Thyroid gland (tissue), 4 donors: Measurements from ENCODE around the gene ZNF580. TPM values are rescaled to one million over a fixed set of nuclear protein-coding genes. Genes with fewer than 3 reads are reported as not detected.

Experiments
- DNase-seq, 2 donors: peaks; one replicate each; pipeline ENCODE4 v3.0.0-alpha.2; 2019
- H3K27ac ChIP-seq, 3 donors: fragments of 200-600 bp; sonication (generic); 1 replicate in 2 of 3; 2 replicates in 1 of 3; pipeline ENCODE4 v1.5.1; 2016 to 2019; ENCODE audit warnings: mild to moderate bottlenecking in 1 of 3, moderate library complexity in 1 of 3
- H3K27me3 ChIP-seq: fragments of 200-600 bp; sonication (generic); one replicate; pipeline ENCODE4 v1.5.1; 2019
- H3K36me3 ChIP-seq, 2 donors: fragments of 200-600 bp; sonication (generic); one replicate each; pipeline ENCODE4 v1.5.1; 2016 to 2019
- H3K4me1 ChIP-seq, 2 donors: fragments of 200-600 bp; sonication (generic); one replicate each; pipeline ENCODE4 v1.5.1; 2017 to 2019
- H3K4me3 ChIP-seq, 3 donors: fragments of 200-600 bp; sonication (generic); replicated peaks in 1 of 3; 1 replicate in 2 of 3; 2 replicates in 1 of 3; pipeline ENCODE4 v1.5.1; 2016; ENCODE audit warnings: mild to moderate bottlenecking in 1 of 3
- H3K9me3 ChIP-seq: fragments of 200-600 bp; sonication (generic); one replicate; pipeline ENCODE4 v1.5.1; 2017
- CTCF ChIP-seq, 6 experiments: fragments of 200-600 bp in 3 of 6; fragments of 450-650 bp in 3 of 6; sonication (generic) in 3 of 6; IDR thresholded peaks; one replicate each; pipeline ENCODE4 v1.5.1; 2016 to 2019; ENCODE audit warnings: antibody characterized with exemption in 6 of 6, mild to moderate bottlenecking in 2 of 6, inconsistent platforms in 1 of 6, moderate library complexity in 1 of 6
- POLR2A ChIP-seq, 2 donors: fragments of 450-650 bp; IDR thresholded peaks; one replicate each; pipeline ENCODE4 v1.6.1; 2017; ENCODE audit warnings: antibody characterized with exemption in 2 of 2, mild to moderate bottlenecking in 2 of 2, moderate library complexity in 1 of 2
- WGBS, 2 donors: methylation state at CpG; one replicate each; pipeline ENCODE4 v1.1.5; 2017; 5-methylcytosine and 5-hydroxymethylcytosine counted together
- intact Hi-C: fragments of 100-400 bp; cut with DNase I; formaldehyde crosslinking; loops from one replicate; pipeline ENCODE4 v1.15.1; 2023
- total RNA-seq, 4 donors: library from RNA; depleted of rRNA; stranded (reverse); fragments of >200 nt; gene quantifications; one replicate each; pipeline ENCODE4 v1.2.3, GENCODE V29; 2016

The ZNF580 gene
- total RNA-seq, 4 donors from 2014 or later, result 29.9 to 61.1 (median 44.8) TPM

GRCh38 chr19:55622242-55622969 is 18.4 kb upstream of the ZNF580 start:
- Histone ChIP-seq H3K36me3 (peaks cover 0 to 3% of the 10 kb centered on the region in 2 donors), H3K27ac (no peak overlapping the region), H3K27me3 (no peaks in the 10 kb centered on the region), H3K9me3 (no peaks in the 10 kb centered on the region), H3K4me1 (peaks cover 0 to 5% of the 10 kb centered on the region in 2 donors), H3K4me3 (no peak overlapping the region)
- WGBS, 2 donors, result 91% methylated on average over 13 to 23 of the region's 40 CpGs
- intact Hi-C loops, result loop anchor here (10.0 kb wide), 1 partner anchor 478 kb away; the partner anchor contains the start of gene TNNT1
- TF ChIP-seq CTCF (IDR thresholded peaks at IDR 0.05) (no peak), POLR2A (IDR thresholded peaks at IDR 0.05) (no peak)
- DNase-seq, result no peak

GRCh38 chr19:55623130-55623529 is 17.7 kb upstream of the ZNF580 start:
- intact Hi-C loops, result loop anchor here (10.0 kb wide), 1 partner anchor 478 kb away; the partner anchor contains the start of gene TNNT1
- Histone ChIP-seq H3K9me3 (no peaks in the 10 kb centered on the region), H3K27me3 (no peaks in the 10 kb centered on the region), H3K4me1 (peaks cover 0 to 5% of the 10 kb centered on the region in 2 donors), H3K27ac (no peak overlapping the region), H3K36me3 (no peaks in the 10 kb centered on the region), H3K4me3 (no peak overlapping the region)
- WGBS, 2 donors, result 96 to 98% methylated on average over 7 of the region's 7 CpGs
- TF ChIP-seq CTCF (IDR thresholded peaks at IDR 0.05) (no peak), POLR2A (IDR thresholded peaks at IDR 0.05) (no peak)
- DNase-seq, result no peak

DNA sequence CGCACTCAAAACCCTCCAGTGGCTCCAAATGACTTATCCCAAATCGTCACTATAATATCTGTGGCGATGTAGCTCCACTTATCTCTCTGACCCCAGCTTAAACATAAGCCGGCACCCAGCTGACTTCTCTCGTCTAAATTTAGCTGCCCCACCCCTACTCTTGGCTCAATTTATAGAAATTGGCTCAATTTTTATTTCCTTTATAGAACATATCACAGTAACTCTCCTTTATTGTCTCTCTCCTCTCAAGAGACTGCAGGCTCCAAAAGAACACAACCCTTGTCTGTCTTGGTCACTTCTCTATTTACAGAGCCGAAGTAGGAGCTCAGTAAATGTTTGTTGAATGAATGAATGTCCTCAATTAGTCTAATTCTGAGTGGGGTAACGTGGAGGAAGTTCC is 17.2 kb upstream of the ZNF580 start:
- intact Hi-C loops, result loop anchor here (10.0 kb wide), 1 partner anchor 479 kb away; the partner anchor contains the start of gene TNNT1
- no peak for DNase-seq
- 72 to 85% methylated on average over 7 of the region's 7 CpGs for WGBS, 2 donors
- Histone ChIP-seq H3K4me3 (peak overlapping the region in 1 of 3 donors; percentile 38), H3K27ac (peak overlapping the region in 2 of 3 donors; percentile 93 to 97), H3K9me3 (no peaks in the 10 kb centered on the region), H3K27me3 (no peaks in the 10 kb centered on the region), H3K36me3 (no peaks in the 10 kb centered on the region), H3K4me1 (peaks cover 0 to 5% of the 10 kb centered on the region in 2 donors)
- TF ChIP-seq POLR2A (IDR thresholded peaks at IDR 0.05) (no peak), CTCF (IDR thresholded peaks at IDR 0.05) (no peak)

- 0 to 2% methylated on average over 39 to 43 of the region's 56 CpGs for WGBS, 2 donors
- H3K4me3 ChIP-seq, result peak within 1 kb of the TSS in 1 of 3 donors; percentile 38
- no peaks in the 10 kb centered on the region for H3K36me3 ChIP-seq
- H3K9me3 ChIP-seq, result no peaks in the 10 kb centered on the region
- peaks cover 0 to 5% of the 10 kb centered on the region in 2 donors for H3K4me1 ChIP-seq
- H3K27me3 ChIP-seq, result no peaks in the 10 kb centered on the region
- TF ChIP-seq CTCF (IDR thresholded peaks at IDR 0.05), result no peak
- TF ChIP-seq POLR2A (IDR thresholded peaks at IDR 0.05), result peak in 1 of 2 donors; percentile 72
- peak; percentile 89 to 92 for DNase-seq
- intact Hi-C loops, result loop anchor here (10.0 kb wide), 1 partner anchor 480 kb away; the partner anchor contains the start of gene TNNT1
- peak within 1 kb of the TSS; percentile 93 to 98 (median 97) for H3K27ac ChIP-seq
These were observed 16.4 kb upstream of the ZNF580 start, which contains the start of gene ZNF784 for GRCh38 chr19:55624109-55625003. TSS of gene ZNF784 (minus strand) at chr19:55624566. CDS start at chr19:55624561, 5 bp downstream.
